ENCODE results near the gene DMC1.

GRCh38 chr22:38482662-38483308 lies 87.2 kb downstream of the DMC1 start:
- no peak for TF ChIP-seq POLR2AphosphoS5 (IDR thresholded peaks at IDR 0.05; ENCODE audit: low read depth, low read length)
- TF ChIP-seq SMC3 (IDR thresholded peaks at IDR 0.05; ENCODE audit: low read depth, low read length): no peak
- TF ChIP-seq, protein P1, sequence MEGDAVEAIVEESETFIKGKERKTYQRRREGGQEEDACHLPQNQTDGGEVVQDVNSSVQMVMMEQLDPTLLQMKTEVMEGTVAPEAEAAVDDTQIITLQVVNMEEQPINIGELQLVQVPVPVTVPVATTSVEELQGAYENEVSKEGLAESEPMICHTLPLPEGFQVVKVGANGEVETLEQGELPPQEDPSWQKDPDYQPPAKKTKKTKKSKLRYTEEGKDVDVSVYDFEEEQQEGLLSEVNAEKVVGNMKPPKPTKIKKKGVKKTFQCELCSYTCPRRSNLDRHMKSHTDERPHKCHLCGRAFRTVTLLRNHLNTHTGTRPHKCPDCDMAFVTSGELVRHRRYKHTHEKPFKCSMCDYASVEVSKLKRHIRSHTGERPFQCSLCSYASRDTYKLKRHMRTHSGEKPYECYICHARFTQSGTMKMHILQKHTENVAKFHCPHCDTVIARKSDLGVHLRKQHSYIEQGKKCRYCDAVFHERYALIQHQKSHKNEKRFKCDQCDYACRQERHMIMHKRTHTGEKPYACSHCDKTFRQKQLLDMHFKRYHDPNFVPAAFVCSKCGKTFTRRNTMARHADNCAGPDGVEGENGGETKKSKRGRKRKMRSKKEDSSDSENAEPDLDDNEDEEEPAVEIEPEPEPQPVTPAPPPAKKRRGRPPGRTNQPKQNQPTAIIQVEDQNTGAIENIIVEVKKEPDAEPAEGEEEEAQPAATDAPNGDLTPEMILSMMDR (IDR thresholded peaks at IDR 0.05): no peak
- TF ChIP-seq, protein P2, sequence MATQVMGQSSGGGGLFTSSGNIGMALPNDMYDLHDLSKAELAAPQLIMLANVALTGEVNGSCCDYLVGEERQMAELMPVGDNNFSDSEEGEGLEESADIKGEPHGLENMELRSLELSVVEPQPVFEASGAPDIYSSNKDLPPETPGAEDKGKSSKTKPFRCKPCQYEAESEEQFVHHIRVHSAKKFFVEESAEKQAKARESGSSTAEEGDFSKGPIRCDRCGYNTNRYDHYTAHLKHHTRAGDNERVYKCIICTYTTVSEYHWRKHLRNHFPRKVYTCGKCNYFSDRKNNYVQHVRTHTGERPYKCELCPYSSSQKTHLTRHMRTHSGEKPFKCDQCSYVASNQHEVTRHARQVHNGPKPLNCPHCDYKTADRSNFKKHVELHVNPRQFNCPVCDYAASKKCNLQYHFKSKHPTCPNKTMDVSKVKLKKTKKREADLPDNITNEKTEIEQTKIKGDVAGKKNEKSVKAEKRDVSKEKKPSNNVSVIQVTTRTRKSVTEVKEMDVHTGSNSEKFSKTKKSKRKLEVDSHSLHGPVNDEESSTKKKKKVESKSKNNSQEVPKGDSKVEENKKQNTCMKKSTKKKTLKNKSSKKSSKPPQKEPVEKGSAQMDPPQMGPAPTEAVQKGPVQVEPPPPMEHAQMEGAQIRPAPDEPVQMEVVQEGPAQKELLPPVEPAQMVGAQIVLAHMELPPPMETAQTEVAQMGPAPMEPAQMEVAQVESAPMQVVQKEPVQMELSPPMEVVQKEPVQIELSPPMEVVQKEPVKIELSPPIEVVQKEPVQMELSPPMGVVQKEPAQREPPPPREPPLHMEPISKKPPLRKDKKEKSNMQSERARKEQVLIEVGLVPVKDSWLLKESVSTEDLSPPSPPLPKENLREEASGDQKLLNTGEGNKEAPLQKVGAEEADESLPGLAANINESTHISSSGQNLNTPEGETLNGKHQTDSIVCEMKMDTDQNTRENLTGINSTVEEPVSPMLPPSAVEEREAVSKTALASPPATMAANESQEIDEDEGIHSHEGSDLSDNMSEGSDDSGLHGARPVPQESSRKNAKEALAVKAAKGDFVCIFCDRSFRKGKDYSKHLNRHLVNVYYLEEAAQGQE (IDR thresholded peaks at IDR 0.05; ENCODE audit: low read depth, low read length): no peak
- TF ChIP-seq EZH2phosphoT487 (IDR thresholded peaks at IDR 0.05; ENCODE audit: borderline replicate concordance, low read depth): no peak
- no peak for TF ChIP-seq TEAD4 (IDR thresholded peaks at IDR 0.05; ENCODE audit: borderline replicate concordance, insufficient read depth)
- TF ChIP-seq YY1 (IDR thresholded peaks at IDR 0.05; ENCODE audit: low read depth): no peak
- TF ChIP-seq MXI1 (IDR thresholded peaks at IDR 0.05; ENCODE audit: low read depth, low read length): no peak
- TF ChIP-seq RAD21 (IDR thresholded peaks at IDR 0.05; ENCODE audit: low read length): no peak
- no peak for TF ChIP-seq MAX (IDR thresholded peaks at IDR 0.05; ENCODE audit: low read depth)
- TF ChIP-seq RFX5 (IDR thresholded peaks at IDR 0.05; ENCODE audit: low read length): no peak
- no peak for TF ChIP-seq ELF1 (IDR thresholded peaks at IDR 0.05)
- no peak for TF ChIP-seq SIN3A (IDR thresholded peaks at IDR 0.05; ENCODE audit: borderline replicate concordance, low read depth, low read length)
